Erythroblast (primary cell): Measurements from ENCODE around the gene KRTAP10-5.

Experiments used
- GATA1 ChIP-seq: IDR thresholded peaks from 2 replicates; pipeline ENCODE4 v1.6.1; 2011; ENCODE audit warnings: low read depth, mild to moderate bottlenecking, control low read depth, low read length, moderate library complexity
- POLR2A ChIP-seq: IDR thresholded peaks from 2 replicates; pipeline ENCODE4 v1.6.1; 2011; ENCODE audit warnings: mild to moderate bottlenecking, low read length

- no peak for TF ChIP-seq POLR2A
- no peak for TF ChIP-seq GATA1
These were observed 1.2 kb downstream of the KRTAP10-5 start for GRCh38 chr21:44579056-44579832.
